ENCODE measurements around the gene PROKR2. TPM values are rescaled to one million over a fixed set of nuclear protein-coding genes. Genes with fewer than 3 reads are reported as not detected.

PROKR2 gene
- total and polyA plus RNA-seq, 2 of the 13 experiments (the other 11 are each of a cell fraction or from before 2014, with no cell fraction given) = not detected

- POLR2A ChIA-PET = interaction anchor here (0.6 kb wide), 1 partner anchor 758 kb away, joined by 3 read pairs; no protein-coding TSS in a partner anchor
- no peaks in the 10 kb centered on the region for H3K9me3 ChIP-seq (ENCODE audit: low read length)
- CTCF ChIA-PET (ENCODE audit: low intra/inter-chr PET ratio, low total read pairs) = no interaction called here
- FAIRE-seq (no peak), ATAC-seq (no peak), DNase-seq (ENCODE audit: low spot score) (no peak)
- H3K36me3 ChIP-seq (replicated peaks in 1 of 2; ENCODE audit: control insufficient read depth in 1 of 2, insufficient read depth in 2 of 2, low read length in 2 of 2) = no peaks in the 10 kb centered on the region
- H3K27me3 ChIP-seq (ENCODE audit: control insufficient read depth in 1 of 2, insufficient read depth in 2 of 2, low read length in 2 of 2) = peaks cover 3 to 4% of the 10 kb centered on the region in 2 experiments; a peak in 2 of 5 replicates
- no peak overlapping the region for H2AFZ ChIP-seq (ENCODE audit: low read length)
- in situ Hi-C loops (cut with HindIII; ENCODE audit: extremely low pct_ligation_motif_present, low pct_unique_long_range_greater_than_20kb) = no loop called here
- TF ChIP-seq RXRB (CRISPR knock-in tag; IDR thresholded peaks at IDR 0.05; ENCODE audit: borderline replicate concordance) = no peak
- no peak for TF ChIP-seq NFYB (CRISPR knock-in tag; IDR thresholded peaks at IDR 0.05)
- TF ChIP-seq NAIF1 (CRISPR knock-in tag; IDR thresholded peaks at IDR 0.05; ENCODE audit: borderline replicate concordance) = no peak
- TF ChIP-seq, protein P1, sequence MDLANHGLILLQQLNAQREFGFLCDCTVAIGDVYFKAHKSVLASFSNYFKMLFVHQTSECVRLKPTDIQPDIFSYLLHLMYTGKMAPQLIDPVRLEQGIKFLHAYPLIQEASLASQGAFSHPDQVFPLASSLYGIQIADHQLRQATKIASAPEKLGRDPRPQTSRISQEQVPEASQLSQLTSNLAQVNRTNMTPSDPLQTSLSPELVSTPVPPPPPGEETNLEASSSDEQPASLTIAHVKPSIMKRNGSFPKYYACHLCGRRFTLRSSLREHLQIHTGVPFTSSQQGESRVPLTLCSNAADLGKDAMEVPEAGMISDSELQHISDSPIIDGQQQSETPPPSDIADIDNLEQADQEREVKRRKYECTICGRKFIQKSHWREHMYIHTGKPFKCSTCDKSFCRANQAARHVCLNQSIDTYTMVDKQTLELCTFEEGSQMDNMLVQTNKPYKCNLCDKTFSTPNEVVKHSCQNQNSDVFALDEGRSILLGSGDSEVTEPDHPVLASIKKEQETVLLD (CRISPR knock-in tag; IDR thresholded peaks at IDR 0.05; ENCODE audit: low read depth) = no peak
- TF ChIP-seq MXD1 (CRISPR knock-in tag; IDR thresholded peaks at IDR 0.05) = no peak
- no peak overlapping the region for H3K27ac ChIP-seq (ENCODE audit: extremely low read length, insufficient read depth, low read length)
- no peak overlapping the region for H3K4me3 ChIP-seq (replicated peaks in 1 of 3; ENCODE audit: insufficient read depth in 1 of 3, low read depth in 2 of 3, low read length in 3 of 3)
- no peak overlapping the region for H3K4me2 ChIP-seq (ENCODE audit: low read depth, low read length)
- no peaks in the 10 kb centered on the region for H4K20me1 ChIP-seq (ENCODE audit: insufficient read depth, low read length)
- H3K79me2 ChIP-seq (ENCODE audit: insufficient read depth, low read length) = no peaks in the 10 kb centered on the region
- BruUV-seq (replicated peaks) = no TSS peak
- no peak overlapping the region for H3K9ac ChIP-seq (ENCODE audit: insufficient read depth, low read depth, low read length)
- H3K4me1 ChIP-seq (ENCODE audit: insufficient read depth, low read length) = no peaks in the 10 kb centered on the region
- intact Hi-C loops (cut with micrococcal nuclease; ENCODE audit: unreplicated experiment) = no loop called here
These were observed 37.1 kb downstream of the PROKR2 start for GRCh38 chr20:5279661-5280060.

- no peak for ATAC-seq
These were observed 44.5 kb downstream of the PROKR2 start for GRCh38 chr20:5272268-5272667.

More at GRCh38 chr20:5272268-5272667, 44.5 kb downstream of the PROKR2 start:
- no peaks in the 10 kb centered on the region for H3K4me1 ChIP-seq (ENCODE audit: insufficient read depth, low read length)
- in situ Hi-C loops (cut with HindIII; ENCODE audit: extremely low pct_ligation_motif_present, low pct_unique_long_range_greater_than_20kb) (no loop called here), intact Hi-C loops (cut with micrococcal nuclease; ENCODE audit: unreplicated experiment) (no loop called here)
- H2AFZ ChIP-seq (ENCODE audit: low read length) = no peak overlapping the region
- no peak for FAIRE-seq
- 9% methylated on average over 4 of the region's 4 CpGs for WGBS (ENCODE audit: low lambda C conversion rate)
- H3K4me2 ChIP-seq (ENCODE audit: low read depth, low read length) = no peak overlapping the region
- no peaks in the 10 kb centered on the region for H3K36me3 ChIP-seq (replicated peaks in 1 of 2; ENCODE audit: control insufficient read depth in 1 of 2, insufficient read depth in 2 of 2, low read length in 2 of 2)
- ChIA-PET CTCF (ENCODE audit: low intra/inter-chr PET ratio, low total read pairs) (no interaction called here), POLR2A (no interaction called here)
- DNase-seq (ENCODE audit: low spot score) = no peak
- H3K9me3 ChIP-seq (ENCODE audit: low read length) = no peaks in the 10 kb centered on the region
- H3K9ac ChIP-seq (ENCODE audit: insufficient read depth, low read depth, low read length) = no peak overlapping the region
- H3K27ac ChIP-seq (ENCODE audit: extremely low read length, insufficient read depth, low read length) = no peak overlapping the region
- H4K20me1 ChIP-seq (ENCODE audit: insufficient read depth, low read length) = no peaks in the 10 kb centered on the region
- no peak overlapping the region for H3K4me3 ChIP-seq (replicated peaks in 1 of 3; ENCODE audit: insufficient read depth in 1 of 3, low read depth in 2 of 3, low read length in 3 of 3)
- H3K79me2 ChIP-seq (ENCODE audit: insufficient read depth, low read length) = no peaks in the 10 kb centered on the region
- TF ChIP-seq ZNF629 (CRISPR knock-in tag; conservative IDR thresholded peaks at IDR 0.05) (no peak), KMT2A (CRISPR knock-in tag; IDR thresholded peaks at IDR 0.05) (no peak), MLX (CRISPR knock-in tag; IDR thresholded peaks at IDR 0.05) (no peak), SRY (CRISPR knock-in tag; IDR thresholded peaks at IDR 0.05) (no peak), NFATC3 (CRISPR knock-in tag; IDR thresholded peaks at IDR 0.05) (no peak), ZNF569 (CRISPR knock-in tag; IDR thresholded peaks at IDR 0.05; ENCODE audit: borderline replicate concordance) (no peak), MTA3 (CRISPR knock-in tag; IDR thresholded peaks at IDR 0.05) (no peak), ISL2 (CRISPR knock-in tag; IDR thresholded peaks at IDR 0.05) (no peak)
- TF ChIP-seq, protein P2, sequence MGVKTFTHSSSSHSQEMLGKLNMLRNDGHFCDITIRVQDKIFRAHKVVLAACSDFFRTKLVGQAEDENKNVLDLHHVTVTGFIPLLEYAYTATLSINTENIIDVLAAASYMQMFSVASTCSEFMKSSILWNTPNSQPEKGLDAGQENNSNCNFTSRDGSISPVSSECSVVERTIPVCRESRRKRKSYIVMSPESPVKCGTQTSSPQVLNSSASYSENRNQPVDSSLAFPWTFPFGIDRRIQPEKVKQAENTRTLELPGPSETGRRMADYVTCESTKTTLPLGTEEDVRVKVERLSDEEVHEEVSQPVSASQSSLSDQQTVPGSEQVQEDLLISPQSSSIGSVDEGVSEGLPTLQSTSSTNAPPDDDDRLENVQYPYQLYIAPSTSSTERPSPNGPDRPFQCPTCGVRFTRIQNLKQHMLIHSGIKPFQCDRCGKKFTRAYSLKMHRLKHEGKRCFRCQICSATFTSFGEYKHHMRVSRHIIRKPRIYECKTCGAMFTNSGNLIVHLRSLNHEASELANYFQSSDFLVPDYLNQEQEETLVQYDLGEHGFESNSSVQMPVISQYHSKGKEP (CRISPR knock-in tag; IDR thresholded peaks at IDR 0.05) = no peak
- BruUV-seq (replicated peaks) = no TSS peak
- H3K27me3 ChIP-seq (ENCODE audit: control insufficient read depth in 1 of 2, insufficient read depth in 2 of 2, low read length in 2 of 2) = peaks cover 3 to 47% of the 10 kb centered on the region in 2 experiments; a peak in 4 of 5 replicates
